IMR-90 (cell line): Measurements from ENCODE around the gene MADD. TPM values are rescaled to one million over a fixed set of nuclear protein-coding genes. Genes with fewer than 3 reads are reported as not detected.

Experiments used
- ATAC-seq: fragments of 200-7000 bp; cut with Tn5 transposase; 2 replicates; pipeline ENCODE4 v1.9.1; 2020; ENCODE audit warnings: low read depth, mild to moderate bottlenecking, moderate library complexity
- BruUV-seq: library from RNA; stranded (reverse); fragments of 400-500 nt; replicated peaks from 2 replicates; lab custom pipeline; 2021; lab: Mats Ljungman, UMichigan
- CTCF ChIA-PET: fragments of 300-600 bp; formaldehyde crosslinking; extraction: SDS; loops from one replicate; lab custom pipeline; 2021; ENCODE audit warnings: antibody characterized with exemption; lab: Yijun Ruan, JAX
- POLR2A ChIA-PET: fragments of 300-600 bp; sonication (Branson Sonifier 250); formaldehyde crosslinking; loops from one replicate; lab custom pipeline; 2022; ENCODE audit warnings: antibody characterized with exemption; ENCODE audit not compliant: unreplicated experiment; lab: Charles Lee
- DNase-seq: peaks from one replicate; pipeline ENCODE4 v3.0.0; 2013
- H2AFZ ChIP-seq: replicated peaks from 2 replicates; pipeline ENCODE3; 2013; ENCODE audit warnings: low read length, mild to moderate bottlenecking; ENCODE audit not compliant: poor library complexity
- H2AK5ac ChIP-seq: 2 replicates; pipeline ENCODE4 v1.6.1; 2013; ENCODE audit warnings: low read depth, low read length, inconsistent platforms
- H2AK9ac ChIP-seq: replicated peaks from 2 replicates; pipeline ENCODE3; 2013; ENCODE audit warnings: mild to moderate bottlenecking, low read depth, low read length, moderate library complexity; ENCODE audit not compliant: poor library complexity
- H2BK120ac ChIP-seq: 2 replicates; pipeline ENCODE4 v1.6.1; 2013; ENCODE audit warnings: low read depth, low read length, inconsistent platforms
- H2BK15ac ChIP-seq: 3 replicates; pipeline ENCODE4 v1.6.1; 2013; ENCODE audit warnings: low read depth, low read length, inconsistent platforms
- H2BK20ac ChIP-seq: 2 replicates; pipeline ENCODE4 v1.6.1; 2013; ENCODE audit warnings: low read depth, mild to moderate bottlenecking, inconsistent platforms, low read length, moderate library complexity
- H2BK5ac ChIP-seq: 2 replicates; pipeline ENCODE4 v1.6.1; 2013; ENCODE audit warnings: mild to moderate bottlenecking, low read depth, low read length, inconsistent platforms; ENCODE audit not compliant: poor library complexity, severe bottlenecking
- H3K14ac ChIP-seq: replicated peaks from 2 replicates; pipeline ENCODE4 v1.6.1; 2013; ENCODE audit warnings: low read depth, low read length, inconsistent platforms
- H3K18ac ChIP-seq: 2 replicates; pipeline ENCODE4 v1.6.1; 2013; ENCODE audit warnings: low read depth, low read length, control low read depth
- H3K23ac ChIP-seq: 2 replicates; pipeline ENCODE4 v1.6.1; 2013; ENCODE audit warnings: low read depth, low read length, inconsistent platforms
- H3K27ac ChIP-seq: 2 replicates; pipeline ENCODE4 v1.5.1; 2013; ENCODE audit warnings: mild to moderate bottlenecking, control low read depth, low read length; ENCODE audit not compliant: insufficient read depth
- H3K27me3 ChIP-seq: 2 replicates; pipeline ENCODE4 v1.6.1; 2013; ENCODE audit warnings: low read length; ENCODE audit not compliant: control insufficient read depth, insufficient read depth
- H3K36me3 ChIP-seq: 2 replicates; pipeline ENCODE4 v1.6.1; 2013; ENCODE audit warnings: low read length, mixed read lengths; ENCODE audit not compliant: control insufficient read depth, insufficient read depth
- H3K4ac ChIP-seq: 2 replicates; pipeline ENCODE4 v1.6.1; 2013; ENCODE audit warnings: low read depth, low read length, inconsistent platforms
- H3K4me1 ChIP-seq: 2 replicates; pipeline ENCODE4 v1.6.1; 2013; ENCODE audit warnings: low read length, mixed read lengths; ENCODE audit not compliant: control insufficient read depth, insufficient read depth
- H3K4me2 ChIP-seq: 2 replicates; pipeline ENCODE4 v1.6.1; 2013; ENCODE audit warnings: low read depth, mild to moderate bottlenecking, control low read depth, low read length, moderate library complexity
- H3K4me3 ChIP-seq: 2 replicates; pipeline ENCODE4 v1.5.1; 2013; ENCODE audit warnings: low read depth, mild to moderate bottlenecking, control low read depth, low read length, moderate library complexity; ENCODE audit not compliant: insufficient read depth
- H3K56ac ChIP-seq: 2 replicates; pipeline ENCODE4 v1.6.1; 2013; ENCODE audit warnings: low read length, inconsistent platforms; ENCODE audit not compliant: insufficient read depth; ENCODE audit errors: extremely low read depth
- H3K79me1 ChIP-seq, 2 experiments: 2 replicates each; pipeline ENCODE4 v1.6.1; 2013; ENCODE audit warnings: low read length in 2 of 2, inconsistent platforms in 1 of 2, low read depth in 1 of 2
- H3K9ac ChIP-seq: 2 replicates; pipeline ENCODE4 v1.6.1; 2013; ENCODE audit warnings: low read depth, low read length, control low read depth
- H3K9me1 ChIP-seq: 2 replicates; pipeline ENCODE4 v1.6.1; 2013; ENCODE audit warnings: low read length, inconsistent platforms; ENCODE audit not compliant: insufficient read depth
- H3K9me3 ChIP-seq: 2 replicates; pipeline ENCODE4 v1.6.1; 2013; ENCODE audit warnings: low read length; ENCODE audit not compliant: control insufficient read depth, insufficient read depth
- H4K20me1 ChIP-seq: 2 replicates; pipeline ENCODE4 v1.6.1; 2013; ENCODE audit warnings: low read length, inconsistent platforms; ENCODE audit not compliant: insufficient read depth
- H4K5ac ChIP-seq: 2 replicates; pipeline ENCODE4 v1.6.1; 2013; ENCODE audit warnings: mild to moderate bottlenecking, low read depth, low read length, control low read depth
- H4K8ac ChIP-seq, 2 experiments: 2 replicates each; pipeline ENCODE4 v1.6.1; 2013; ENCODE audit warnings: low read depth in 2 of 2, low read length in 2 of 2, control low read depth in 1 of 2, inconsistent platforms in 1 of 2
- H4K91ac ChIP-seq: 2 replicates; pipeline ENCODE4 v1.6.1; 2013; ENCODE audit warnings: low read depth, low read length, inconsistent platforms; ENCODE audit not compliant: insufficient read depth
- CEBPB ChIP-seq: IDR thresholded peaks from 2 replicates; pipeline ENCODE4 v1.6.1; 2012; ENCODE audit warnings: low read depth, low read length, improper control_type of control experiment
- MXI1 ChIP-seq: IDR thresholded peaks from 2 replicates; pipeline ENCODE4 v1.6.1; 2012; ENCODE audit warnings: low read depth, mild to moderate bottlenecking, low read length, moderate library complexity, borderline replicate concordance
- WGBS, 2 experiments: methylation state at CpG; one replicate each; pipeline versions ENCODE4 v1.1.5 to v1.1.7; 2013; ENCODE audit warnings: missing lambda C conversion rate in 2 of 2; ENCODE audit not compliant: insufficient read length in 1 of 2; ENCODE audit errors: extremely low coverage in 2 of 2; 5-methylcytosine and 5-hydroxymethylcytosine counted together
- dilution Hi-C: fragments of 300-500 bp; cut with HindIII; formaldehyde crosslinking; loops from one replicate; pipeline ENCODE4 v1.14.3; 2018; ENCODE audit warnings: low sequenced_read_pairs; ENCODE audit not compliant: unreplicated experiment
- in situ Hi-C: fragments of 300-500 bp; cut with MboI; formaldehyde crosslinking; loops from 3 replicates; pipeline ENCODE4 v1.14.3; 2019; ENCODE audit warnings: low sequenced_read_pairs, inconsistent platforms, mixed read lengths
- intact Hi-C: fragments of 100-400 bp; cut with micrococcal nuclease; formaldehyde crosslinking; loops from 2 replicates; pipeline ENCODE4 v1.10.0; 2022
- polyA plus RNA-seq, 3 experiments: library from polyadenylated mRNA; depleted of rRNA; stranded (reverse); fragments of >200 nt; gene quantifications; 2 replicates each; pipeline ENCODE4 v1.2.3, GENCODE V29; 2012; ENCODE audit warnings: low replicate concordance in 1 of 3
- total RNA-seq: library from RNA; depleted of rRNA; stranded (reverse); fragments of >200 nt; gene quantifications from 2 replicates; pipeline ENCODE4 v1.2.3, GENCODE V29; 2012

MADD gene
- total and polyA plus RNA-seq, 2 of the 4 experiments (the other 2 are of a cell fraction): 13.3 to 16.4 TPM

DNA sequence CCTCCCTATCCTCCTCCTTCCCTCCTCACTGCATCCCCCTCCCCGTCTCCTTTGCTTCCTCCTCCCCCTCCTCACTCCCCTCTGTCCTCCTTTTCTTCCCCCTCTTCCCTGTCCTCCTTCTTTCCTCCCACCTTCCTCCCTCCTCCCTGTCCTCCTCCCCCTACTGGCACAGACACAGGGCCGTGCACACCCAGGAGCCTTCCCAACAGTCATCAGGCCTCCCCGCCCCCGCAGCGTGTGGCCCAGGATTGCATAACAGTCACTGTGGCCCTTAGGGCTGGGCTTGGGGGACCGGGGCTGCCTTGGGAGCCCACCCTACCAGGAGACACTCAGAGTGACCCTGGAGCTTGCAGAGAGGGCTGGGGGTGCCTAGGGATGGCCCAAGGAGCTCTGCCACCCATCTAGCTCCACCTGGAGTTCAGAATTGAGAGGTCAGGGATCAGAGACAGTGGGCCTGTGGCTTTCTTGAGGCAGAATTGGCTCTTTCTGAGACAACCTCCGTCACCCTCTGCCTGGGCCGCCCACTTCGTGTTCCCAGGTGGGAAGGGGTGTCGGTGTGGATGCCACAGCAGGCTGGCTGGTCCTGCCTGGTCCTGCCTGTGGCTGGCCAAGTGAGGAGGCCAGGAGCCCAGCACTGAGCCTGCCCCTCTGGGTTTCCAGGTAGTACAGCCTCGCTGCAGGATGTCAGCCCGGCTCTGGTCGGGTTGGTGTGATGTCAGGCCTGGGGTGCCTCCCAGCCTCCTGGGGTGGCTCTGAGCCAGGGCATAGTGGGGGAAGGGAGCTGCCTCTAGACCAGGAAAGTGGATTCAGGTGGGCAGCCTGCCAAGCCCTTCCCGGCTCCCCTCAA is 106.8 kb downstream of the MADD start:
- no peaks in the 10 kb centered on the region for H3K9me3 ChIP-seq
- H3K4me1 ChIP-seq: peaks cover 5% of the 10 kb centered on the region
- no peak overlapping the region for H3K9ac ChIP-seq
- H3K9me1 ChIP-seq: peaks cover 9% of the 10 kb centered on the region
- POLR2A ChIA-PET: no interaction called here
- CTCF ChIA-PET: no interaction called here
- no peak for TF ChIP-seq MXI1
- TF ChIP-seq CEBPB: peak; percentile 55
- no peak overlapping the region for H4K5ac ChIP-seq
- no peak overlapping the region for H4K8ac ChIP-seq
- BruUV-seq: no TSS peak
- DNase-seq (no peak), ATAC-seq (no peak)
- H3K27me3 ChIP-seq: peaks cover 5% of the 10 kb centered on the region; the same call in 1 of the 2 replicates
- peak overlapping the region; percentile 33; the same call in 1 of the 2 replicates for H2AK5ac ChIP-seq
- no peak overlapping the region for H3K56ac ChIP-seq
- H2AFZ ChIP-seq: peak overlapping the region; percentile 58
- intact Hi-C loops (no loop called here), in situ Hi-C loops (no loop called here), dilution Hi-C loops (no loop called here)
- H2BK120ac ChIP-seq: no peak overlapping the region
- no peak overlapping the region for H3K14ac ChIP-seq
- no peak overlapping the region for H3K23ac ChIP-seq
- H3K36me3 ChIP-seq: no peaks in the 10 kb centered on the region
- no peak overlapping the region for H2BK20ac ChIP-seq
- no peak overlapping the region; the same call in 1 of the 2 replicates for H3K4ac ChIP-seq
- H4K91ac ChIP-seq: no peak overlapping the region
- no peak overlapping the region for H3K27ac ChIP-seq
- no peaks in the 10 kb centered on the region for H3K79me1 ChIP-seq
- no peak overlapping the region for H3K4me2 ChIP-seq
- no peak overlapping the region for H2BK15ac ChIP-seq
- H3K18ac ChIP-seq: no peak overlapping the region
- H4K20me1 ChIP-seq: no peaks in the 10 kb centered on the region; the same call in 1 of the 2 replicates
- H3K4me3 ChIP-seq: no peak overlapping the region
- 60% methylated on average over 6 of the region's 14 CpGs; no CpG with 5 or more reads in 1 of the 2 experiments for WGBS, 2 experiments
- peak overlapping the region; percentile 82 for H2AK9ac ChIP-seq
- no peak overlapping the region for H2BK5ac ChIP-seq
